ENCODE measurements around the gene CCDC71L. TPM values are rescaled to one million over a fixed set of nuclear protein-coding genes. Genes with fewer than 3 reads are reported as not detected.

Gene CCDC71L
- total RNA-seq, 1 experiment from 2014 or later: 18.4 TPM

GRCh38 chr7:106619213-106619612, 41.7 kb downstream of the CCDC71L start:
- CTCF ChIA-PET: no interaction called here
- POLR2A ChIA-PET (ENCODE audit: low non-redundant PET): no interaction called here
- no peaks in the 10 kb centered on the region for H3K36me3 ChIP-seq (ENCODE audit: insufficient read depth, low read length, poor library complexity, severe bottlenecking)
- peaks cover 9% of the 10 kb centered on the region for H3K9me3 ChIP-seq (ENCODE audit: low read depth, low read length, poor library complexity, severe bottlenecking)
- BruUV-seq (replicated peaks): no TSS peak
- TF ChIP-seq EZH2 (IDR thresholded peaks at IDR 0.05; ENCODE audit: borderline replicate concordance, low read depth, low read length, poor library complexity, severe bottlenecking): no peak
- TF ChIP-seq CTCF (conservative IDR thresholded peaks at IDR 0.05; ENCODE audit: low read depth, low read length): no peak
- no peak for DNase-seq (ENCODE audit: low spot score)
- H3K27me3 ChIP-seq (replicated peaks; ENCODE audit: insufficient read depth, low read depth, low read length, poor library complexity): no peaks in the 10 kb centered on the region
- no peak overlapping the region for H3K27ac ChIP-seq (ENCODE audit: low read depth, low read length, poor library complexity, severe bottlenecking)
- intact Hi-C loops (cut with micrococcal nuclease; ENCODE audit: unreplicated experiment): no loop called here
- H3K4me1 ChIP-seq (ENCODE audit: insufficient read depth, low read length, poor library complexity, severe bottlenecking): peaks cover 4% of the 10 kb centered on the region
- H3K4me3 ChIP-seq (ENCODE audit: low read depth, low read length, poor library complexity, severe bottlenecking): no peak overlapping the region

GRCh38 chr7:106618480-106618879, 42.5 kb downstream of the CCDC71L start:
- peak; percentile 55 for DNase-seq (ENCODE audit: low spot score)
- Histone ChIP-seq H3K4me1 (ENCODE audit: insufficient read depth, low read length, poor library complexity, severe bottlenecking) (peaks cover 4% of the 10 kb centered on the region), H3K9me3 (ENCODE audit: low read depth, low read length, poor library complexity, severe bottlenecking) (peaks cover 9% of the 10 kb centered on the region), H3K27ac (ENCODE audit: low read depth, low read length, poor library complexity, severe bottlenecking) (no peak overlapping the region), H3K4me3 (ENCODE audit: low read depth, low read length, poor library complexity, severe bottlenecking) (no peak overlapping the region), H3K36me3 (ENCODE audit: insufficient read depth, low read length, poor library complexity, severe bottlenecking) (no peaks in the 10 kb centered on the region), H3K27me3 (replicated peaks; ENCODE audit: insufficient read depth, low read depth, low read length, poor library complexity) (no peaks in the 10 kb centered on the region)
- TF ChIP-seq CTCF (conservative IDR thresholded peaks at IDR 0.05; ENCODE audit: low read depth, low read length) (no peak), EZH2 (IDR thresholded peaks at IDR 0.05; ENCODE audit: borderline replicate concordance, low read depth, low read length, poor library complexity, severe bottlenecking) (no peak)
- ChIA-PET CTCF (no interaction called here), POLR2A (ENCODE audit: low non-redundant PET) (no interaction called here)
- intact Hi-C loops (cut with micrococcal nuclease; ENCODE audit: unreplicated experiment): no loop called here
- BruUV-seq (replicated peaks): no TSS peak

- intact Hi-C loops (cut with micrococcal nuclease; ENCODE audit: unreplicated experiment): no loop called here
- no TSS peak for BruUV-seq (replicated peaks)
- CTCF ChIA-PET: no interaction called here
These were observed 43.1 kb downstream of the CCDC71L start for GRCh38 chr7:106617860-106618259.

More at GRCh38 chr7:106617860-106618259, 43.1 kb downstream of the CCDC71L start:
- TF ChIP-seq EZH2 (IDR thresholded peaks at IDR 0.05; ENCODE audit: borderline replicate concordance, low read depth, low read length, poor library complexity, severe bottlenecking): no peak
- no peak for TF ChIP-seq CTCF (conservative IDR thresholded peaks at IDR 0.05; ENCODE audit: low read depth, low read length)
- Histone ChIP-seq H3K4me1 (ENCODE audit: insufficient read depth, low read length, poor library complexity, severe bottlenecking) (peaks cover 4% of the 10 kb centered on the region), H3K27me3 (replicated peaks; ENCODE audit: insufficient read depth, low read depth, low read length, poor library complexity) (no peaks in the 10 kb centered on the region), H3K36me3 (ENCODE audit: insufficient read depth, low read length, poor library complexity, severe bottlenecking) (no peaks in the 10 kb centered on the region), H3K27ac (ENCODE audit: low read depth, low read length, poor library complexity, severe bottlenecking) (no peak overlapping the region), H3K4me3 (ENCODE audit: low read depth, low read length, poor library complexity, severe bottlenecking) (no peak overlapping the region), H3K9me3 (ENCODE audit: low read depth, low read length, poor library complexity, severe bottlenecking) (peaks cover 9% of the 10 kb centered on the region)
- POLR2A ChIA-PET (ENCODE audit: low non-redundant PET): no interaction called here
- no peak for DNase-seq (ENCODE audit: low spot score)

All from A673 (cell line).